Psoas muscle (tissue), 8 donors: ENCODE measurements around the gene STRIP2. TPM values are rescaled to one million over a fixed set of nuclear protein-coding genes. Genes with fewer than 3 reads are reported as not detected.
"Not testable (repeated sequence)": the region's sequence is repeated elsewhere in the genome, so short reads cannot be mapped to it uniquely, and the experiment has no call there.

Source experiments
- ATAC-seq, 4 donors: fragments of 200-7000 bp; cut with Tn5 transposase; one replicate each; pipeline ENCODE4 v1.9.1; 2020; ENCODE audit warnings: moderate library complexity in 3 of 4, mild to moderate bottlenecking in 2 of 4
- DNase-seq, 2 donors: peaks; one replicate each; pipeline ENCODE4 v3.0.0-alpha.2; 2020
- H3K27ac ChIP-seq: fragments of 200-600 bp; one replicate; pipeline ENCODE4 v1.8.0; 2022
- H3K27me3 ChIP-seq, 3 donors: fragments of 200-600 bp in 1 of 3; one replicate each; pipeline versions ENCODE4 v1.6.1 to v1.8.0; 2013 to 2022; ENCODE audit warnings: low read length in 2 of 3, mild to moderate bottlenecking in 2 of 3, moderate library complexity in 1 of 3; ENCODE audit not compliant: insufficient read depth in 3 of 3
- H3K36me3 ChIP-seq, 2 donors: fragments of 200-600 bp in 1 of 2; one replicate each; pipeline versions ENCODE4 v1.6.1 to v1.8.0; 2013 to 2022; ENCODE audit warnings: low read depth in 1 of 2, mild to moderate bottlenecking in 1 of 2, moderate library complexity in 1 of 2; ENCODE audit not compliant: insufficient read depth in 1 of 2
- H3K4me1 ChIP-seq: fragments of 200-600 bp; one replicate; pipeline ENCODE4 v1.8.0; 2022
- H3K4me3 ChIP-seq: fragments of 200-600 bp; one replicate; pipeline ENCODE4 v1.8.0; 2022; ENCODE audit warnings: mild to moderate bottlenecking
- H3K9me3 ChIP-seq: fragments of 200-600 bp; one replicate; pipeline ENCODE4 v1.8.0; 2022
- WGBS, 3 donors: extraction: QIAGEN DNeasy Blood & Tissue Kit; methylation state at CpG; one replicate each; pipeline versions ENCODE4 v1.1.6 to v1.1.7; 2013; 5-methylcytosine and 5-hydroxymethylcytosine counted together
- intact Hi-C, 2 donors: fragments of 100-400 bp; cut with DNase I; formaldehyde crosslinking; loops; one replicate each; pipeline versions ENCODE4 v1.11.0 to v1.14.2; 2022
- polyA plus RNA-seq, 3 donors: library from polyadenylated mRNA; stranded (reverse); fragments of 200-250 nt; gene quantifications; one replicate each; pipeline ENCODE4 v1.2.3, GENCODE V29; 2013
- total RNA-seq, 4 donors: library from RNA; stranded (reverse); fragmentation: NEBNext Ultra II Directional in 2 of 4; extraction: Animal tissue kit (Norgen Biotek cat#: 25700) in 2 of 4; gene quantifications; one replicate each; pipeline versions ENCODE4 v1.2.1 to v1.2.4, GENCODE V29; 2021 to 2023
- TF ChIP-seq, protein P1 (sequence below): fragments of 200-600 bp; IDR thresholded peaks from one replicate; pipeline ENCODE4 v1.8.0; 2022; ENCODE audit warnings: antibody characterized with exemption
- donor health status: healthy with polysubstance abuse.
- donor health status: DM: no; HTN: no; CAD: no; lungs with moderate emphysema.
- donor health status: Bipolar disorder and iron deficiency.
- donor health status: healthy.
- donor health status: DM: yes; HTN: yes; CAD: no.
- donor health status: DM: no; HTN: no; CAD: no.
- donor health status: DM: no; HTN: no; CAD: no.
- donor health status: DM: yes; HTN: yes; CAD: no.

Gene STRIP2
- total and polyA plus RNA-seq, 7 donors, result 14.5 to 94.4 (median 46.6) TPM

- Histone ChIP-seq H3K4me3 (no peak overlapping the region), H3K27ac (peak overlapping the region; percentile 10), H3K9me3 (no peaks in the 10 kb centered on the region), H3K27me3 (no peaks in the 10 kb centered on the region), H3K36me3 (peaks cover 10 to 77% of the 10 kb centered on the region in 2 donors), H3K4me1 (peaks cover 23% of the 10 kb centered on the region)
- no peak for ATAC-seq
- 76 to 100% (median 88%) methylated on average over 1 of the region's 1 CpG for WGBS, 3 donors
- no peak for DNase-seq
- intact Hi-C loops, result no loop called here
- TF ChIP-seq, protein P1, sequence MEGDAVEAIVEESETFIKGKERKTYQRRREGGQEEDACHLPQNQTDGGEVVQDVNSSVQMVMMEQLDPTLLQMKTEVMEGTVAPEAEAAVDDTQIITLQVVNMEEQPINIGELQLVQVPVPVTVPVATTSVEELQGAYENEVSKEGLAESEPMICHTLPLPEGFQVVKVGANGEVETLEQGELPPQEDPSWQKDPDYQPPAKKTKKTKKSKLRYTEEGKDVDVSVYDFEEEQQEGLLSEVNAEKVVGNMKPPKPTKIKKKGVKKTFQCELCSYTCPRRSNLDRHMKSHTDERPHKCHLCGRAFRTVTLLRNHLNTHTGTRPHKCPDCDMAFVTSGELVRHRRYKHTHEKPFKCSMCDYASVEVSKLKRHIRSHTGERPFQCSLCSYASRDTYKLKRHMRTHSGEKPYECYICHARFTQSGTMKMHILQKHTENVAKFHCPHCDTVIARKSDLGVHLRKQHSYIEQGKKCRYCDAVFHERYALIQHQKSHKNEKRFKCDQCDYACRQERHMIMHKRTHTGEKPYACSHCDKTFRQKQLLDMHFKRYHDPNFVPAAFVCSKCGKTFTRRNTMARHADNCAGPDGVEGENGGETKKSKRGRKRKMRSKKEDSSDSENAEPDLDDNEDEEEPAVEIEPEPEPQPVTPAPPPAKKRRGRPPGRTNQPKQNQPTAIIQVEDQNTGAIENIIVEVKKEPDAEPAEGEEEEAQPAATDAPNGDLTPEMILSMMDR, result no peak
These were observed 36.2 kb downstream of the STRIP2 start for GRCh38 chr7:129470411-129470810.

- Histone ChIP-seq H3K27me3 (no peaks in the 10 kb centered on the region), H3K36me3 (peaks cover 6 to 73% of the 10 kb centered on the region in 2 donors), H3K27ac (peak overlapping the region; percentile 47), H3K9me3 (no peaks in the 10 kb centered on the region), H3K4me3 (no peak overlapping the region), H3K4me1 (peaks cover 16% of the 10 kb centered on the region)
- TF ChIP-seq, protein P1, result no peak
- intact Hi-C loops, result loop anchor here in 1 of 2 donors (1.0 kb wide), 1 partner anchor 104 kb away; no protein-coding TSS in a partner anchor
- DNase-seq, result no peak
- ATAC-seq, result peak in 2 of 4 donors; percentile 28 to 29
These were observed 37.2 kb downstream of the STRIP2 start for GRCh38 chr7:129471402-129471827.

GRCh38 chr7:129475931-129476330 lies 41.7 kb downstream of the STRIP2 start:
- H3K27ac ChIP-seq, DNase-seq, intact Hi-C loops, H3K4me1 ChIP-seq, H3K27me3 ChIP-seq, H3K4me3 ChIP-seq, ATAC-seq, H3K9me3 ChIP-seq: not testable (repeated sequence)
- WGBS, 3 donors, result 93 to 97% (median 93%) methylated on average over 13 to 27 of the region's 27 CpGs
- peaks cover 0 to 52% of the 10 kb centered on the region in 2 donors for H3K36me3 ChIP-seq

DNA sequence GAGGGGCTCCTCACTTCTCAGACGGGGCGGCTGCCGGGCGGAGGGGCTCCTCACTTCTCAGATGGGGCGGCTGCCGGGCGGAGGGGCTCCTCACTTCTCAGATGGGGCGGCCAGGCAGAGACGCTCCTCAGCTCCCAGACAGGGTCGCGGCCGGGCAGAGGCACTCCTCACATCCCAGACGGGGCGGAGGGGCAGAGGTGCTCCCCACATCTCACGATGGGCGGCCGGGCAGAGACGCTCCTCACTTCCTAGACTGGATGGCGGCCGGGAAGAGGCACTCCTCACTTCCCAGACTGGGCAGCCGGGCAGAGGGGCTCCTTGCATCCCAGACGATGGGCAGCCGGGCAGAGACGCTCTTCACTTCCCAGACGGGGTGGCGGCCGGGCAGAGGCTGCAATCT lies 42.2 kb downstream of the STRIP2 start:
- intact Hi-C loops, result not testable (repeated sequence)

DNA sequence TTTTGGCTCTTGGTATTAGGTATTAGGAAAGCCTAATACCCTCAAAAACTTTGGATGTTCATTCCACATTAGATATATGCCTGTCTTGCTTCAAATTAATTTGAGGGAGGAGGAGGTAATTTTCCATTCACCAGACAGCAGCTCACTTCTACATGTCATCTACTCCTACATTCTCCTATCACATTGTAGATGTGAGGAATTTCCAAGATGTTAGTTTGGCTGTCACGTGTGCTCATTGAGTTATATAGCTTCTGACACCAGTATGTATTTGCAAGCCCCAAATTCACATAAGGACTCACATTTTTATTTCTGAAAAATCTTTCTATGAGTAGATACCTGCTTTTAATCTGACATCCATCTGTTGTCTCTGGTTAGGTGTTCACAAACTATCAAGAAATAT lies 45.6 kb downstream of the STRIP2 start:
- Histone ChIP-seq H3K4me3 (no peak overlapping the region), H3K36me3 (peaks cover 4 to 59% of the 10 kb centered on the region in 2 donors), H3K27me3 (no peaks in the 10 kb centered on the region), H3K9me3 (no peaks in the 10 kb centered on the region), H3K27ac (no peak overlapping the region), H3K4me1 (no peaks in the 10 kb centered on the region)
- 85 to 94% (median 94%) methylated on average over 1 of the region's 1 CpG for WGBS, 3 donors
- DNase-seq, result no peak
- intact Hi-C loops, result no loop called here
- TF ChIP-seq, protein P1, result no peak
- ATAC-seq, result no peak

More for the DNA sequence above, 42.2 kb downstream of the STRIP2 start:
- not testable (repeated sequence) for H3K27ac ChIP-seq, DNase-seq, H3K4me3 ChIP-seq, H3K4me1 ChIP-seq, H3K27me3 ChIP-seq, ATAC-seq, H3K9me3 ChIP-seq
- H3K36me3 ChIP-seq, result peaks cover 0 to 52% of the 10 kb centered on the region in 2 donors
- 98% methylated on average over 13 to 23 of the region's 27 CpGs for WGBS, 3 donors
